ENCODE results near the gene EPHB6.

The EPHB6 gene

DNA sequence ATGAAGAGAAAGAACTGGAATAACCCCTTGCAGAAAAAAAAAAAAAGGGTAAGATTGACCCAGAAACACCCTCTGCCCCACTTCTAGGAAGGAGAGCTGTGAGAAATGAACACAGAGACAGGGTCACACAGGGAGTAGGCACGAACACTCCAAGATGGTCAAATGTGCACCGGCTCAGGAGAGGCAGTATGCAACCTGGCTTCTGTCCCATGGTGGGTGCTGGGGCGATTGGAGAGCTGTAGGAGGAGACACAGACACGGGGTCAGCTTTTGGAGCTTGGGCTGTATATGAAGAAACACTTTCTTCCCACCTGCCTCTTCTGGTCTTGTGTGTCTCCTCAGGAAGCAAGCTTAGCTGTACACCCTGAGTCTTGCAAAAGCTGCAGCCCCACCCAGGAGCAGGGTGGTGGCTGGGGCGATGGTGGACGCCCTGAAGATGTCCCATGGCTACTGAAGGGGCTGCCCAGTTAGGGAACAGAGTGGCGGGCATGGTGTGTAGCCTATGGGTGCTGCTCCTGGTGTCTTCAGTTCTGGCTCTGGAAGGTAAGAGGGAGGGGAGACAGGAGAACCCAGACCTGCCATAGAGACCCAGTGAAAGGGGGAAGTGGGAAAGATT lies 8.0 kb downstream of the EPHB6 start:
- TF ChIP-seq CTCF (IDR thresholded peaks at IDR 0.05; ENCODE audit: borderline replicate concordance, control extremely low read depth, extremely low read depth, insufficient read depth, missing control alignments) = no peak
- DNase-seq (ENCODE audit: low spot score) = no peak
- in situ Hi-C loops (cut with MboI; ENCODE audit: low sequenced_read_pairs, unreplicated experiment) = no loop called here

- in situ Hi-C loops (cut with MboI; ENCODE audit: low sequenced_read_pairs, unreplicated experiment) = no loop called here
- no peak for TF ChIP-seq CTCF (IDR thresholded peaks at IDR 0.05; ENCODE audit: borderline replicate concordance, control extremely low read depth, extremely low read depth, insufficient read depth, missing control alignments)
- DNase-seq (ENCODE audit: low spot score) = no peak
Observed at GRCh38 chr7:142863891-142864685, 9.2 kb downstream of the EPHB6 start.

- TF ChIP-seq CTCF (IDR thresholded peaks at IDR 0.05; ENCODE audit: borderline replicate concordance, control extremely low read depth, extremely low read depth, insufficient read depth, missing control alignments) = no peak
- no peak for DNase-seq (ENCODE audit: low spot score)
- in situ Hi-C loops (cut with MboI; ENCODE audit: low sequenced_read_pairs, unreplicated experiment) = no loop called here
Observed at GRCh38 chr7:142864980-142865747, 10.3 kb downstream of the EPHB6 start.

DNA sequence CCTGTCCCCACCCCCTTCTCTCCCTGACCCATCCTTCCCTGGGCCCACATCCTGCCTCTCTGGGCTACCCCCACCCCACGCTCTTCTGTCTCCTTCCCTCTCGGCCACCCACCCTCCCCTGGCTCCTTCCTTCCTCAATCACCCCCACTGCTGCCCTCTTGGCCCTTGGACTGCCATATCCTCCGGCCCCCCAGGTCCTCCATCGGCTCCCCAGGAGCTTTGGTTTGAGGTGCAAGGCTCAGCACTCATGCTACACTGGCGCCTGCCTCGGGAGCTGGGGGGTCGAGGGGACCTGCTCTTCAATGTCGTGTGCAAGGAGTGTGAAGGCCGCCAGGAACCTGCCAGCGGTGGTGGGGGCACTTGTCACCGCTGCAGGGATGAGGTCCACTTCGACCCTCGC lies 10.9 kb downstream of the EPHB6 start:
- in situ Hi-C loops (cut with MboI; ENCODE audit: low sequenced_read_pairs, unreplicated experiment) = no loop called here
- TF ChIP-seq CTCF (IDR thresholded peaks at IDR 0.05; ENCODE audit: borderline replicate concordance, control extremely low read depth, extremely low read depth, insufficient read depth, missing control alignments) = no peak
- DNase-seq (ENCODE audit: low spot score) = no peak

DNA sequence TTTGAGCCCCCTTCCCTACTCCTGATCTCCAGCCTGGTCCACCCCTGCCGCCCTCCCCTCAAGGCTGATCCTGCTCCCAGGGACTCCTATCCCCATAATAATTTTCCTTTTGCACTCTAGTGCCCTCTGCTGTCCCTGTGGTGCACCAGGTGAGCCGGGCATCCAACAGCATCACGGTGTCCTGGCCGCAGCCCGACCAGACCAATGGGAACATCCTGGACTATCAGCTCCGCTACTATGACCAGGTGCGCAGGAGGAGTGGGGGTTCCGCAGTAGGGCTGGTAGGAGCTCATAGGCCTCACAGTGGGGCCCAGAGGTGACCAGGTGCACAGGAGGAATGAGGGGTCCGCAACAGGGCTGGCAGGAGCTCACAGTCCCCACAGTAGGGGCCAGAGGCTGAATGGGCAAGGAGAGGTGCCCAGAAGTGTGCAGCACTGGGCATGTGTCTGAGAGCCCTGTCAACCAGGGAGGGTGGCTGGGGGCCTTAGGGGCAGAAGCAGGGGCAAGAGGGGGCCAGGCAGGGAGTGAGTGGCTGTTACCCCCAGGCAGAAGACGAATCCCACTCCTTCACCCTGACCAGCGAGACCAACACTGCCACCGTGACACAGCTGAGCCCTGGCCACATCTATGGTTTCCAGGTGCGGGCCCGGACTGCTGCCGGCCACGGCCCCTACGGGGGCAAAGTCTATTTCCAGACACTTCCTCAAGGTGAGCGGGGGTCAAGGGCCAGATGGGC lies 11.7 kb downstream of the EPHB6 start:
- DNase-seq (ENCODE audit: low spot score) = peak; percentile 68
- in situ Hi-C loops (cut with MboI; ENCODE audit: low sequenced_read_pairs, unreplicated experiment) = no loop called here
- peak; percentile 54 for TF ChIP-seq CTCF (IDR thresholded peaks at IDR 0.05; ENCODE audit: borderline replicate concordance, control extremely low read depth, extremely low read depth, insufficient read depth, missing control alignments)

DNA sequence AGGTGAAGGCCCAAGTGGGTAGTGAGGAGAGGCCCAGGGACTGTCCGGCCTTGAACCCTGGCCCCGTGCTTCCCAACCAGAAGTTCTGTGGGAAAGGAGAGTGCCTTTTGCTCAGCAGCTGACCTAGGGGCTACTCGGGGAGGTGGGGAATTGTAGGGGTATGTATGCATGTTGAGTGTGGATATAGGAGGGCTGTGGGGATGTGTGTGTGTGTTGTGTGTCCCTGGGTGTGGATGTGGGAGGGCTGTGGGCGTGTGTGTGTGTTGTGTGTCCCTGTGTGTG lies 12.2 kb downstream of the EPHB6 start:
- TF ChIP-seq CTCF (IDR thresholded peaks at IDR 0.05; ENCODE audit: borderline replicate concordance, control extremely low read depth, extremely low read depth, insufficient read depth, missing control alignments) = no peak
- DNase-seq (ENCODE audit: low spot score) = no peak
- in situ Hi-C loops (cut with MboI; ENCODE audit: low sequenced_read_pairs, unreplicated experiment) = no loop called here
